ENCODE results near the gene HEATR5A.

DNA sequence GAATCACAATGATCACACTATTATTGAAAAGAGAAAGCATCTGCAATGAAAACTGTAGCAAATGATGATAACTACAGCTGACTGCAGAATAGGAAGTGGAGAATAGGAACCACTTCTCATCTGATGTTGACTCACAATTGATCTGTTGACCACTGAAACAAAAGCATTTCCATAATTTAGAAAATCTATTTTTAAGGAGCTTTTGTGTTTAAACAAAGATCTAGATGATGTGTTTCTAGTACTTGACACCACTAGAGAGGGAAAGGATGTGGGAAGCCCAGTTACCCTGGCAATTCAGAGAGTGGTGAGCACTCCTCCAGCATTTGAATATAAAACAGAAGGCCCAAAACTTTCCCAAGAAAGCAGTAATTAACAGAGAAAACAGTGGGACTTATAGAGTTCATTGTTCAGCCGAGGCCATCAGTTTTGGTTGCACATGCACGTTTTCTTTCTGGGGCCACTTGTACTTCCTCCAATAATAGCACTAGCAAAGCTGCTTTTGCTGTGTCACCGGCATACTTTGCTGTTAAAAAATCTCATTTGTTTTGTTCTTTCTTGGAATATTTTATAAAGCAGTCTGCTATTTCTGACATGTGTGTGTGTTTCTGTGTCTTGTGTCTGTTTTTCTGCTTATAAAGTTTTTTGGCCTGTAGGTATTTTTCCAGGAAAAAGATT, 136.6 kb downstream of the HEATR5A start:
- TF ChIP-seq GATA2 (IDR thresholded peaks at IDR 0.05; ENCODE audit: low read depth, low read length), result no peak
- TF ChIP-seq GATA3 (IDR thresholded peaks at IDR 0.05; ENCODE audit: low read depth, low read length), result no peak

Data from SH-SY5Y (cell line).